ENCODE data around the gene EPAS1. TPM values are rescaled to one million over a fixed set of nuclear protein-coding genes. Genes with fewer than 3 reads are reported as not detected.

The EPAS1 gene
- total and polyA plus RNA-seq, 9 of the 15 experiments (the other 6 are each of a cell fraction or from before 2014, with no cell fraction given) = 0.25 to 11.2 (median 4.1) TPM

DNA sequence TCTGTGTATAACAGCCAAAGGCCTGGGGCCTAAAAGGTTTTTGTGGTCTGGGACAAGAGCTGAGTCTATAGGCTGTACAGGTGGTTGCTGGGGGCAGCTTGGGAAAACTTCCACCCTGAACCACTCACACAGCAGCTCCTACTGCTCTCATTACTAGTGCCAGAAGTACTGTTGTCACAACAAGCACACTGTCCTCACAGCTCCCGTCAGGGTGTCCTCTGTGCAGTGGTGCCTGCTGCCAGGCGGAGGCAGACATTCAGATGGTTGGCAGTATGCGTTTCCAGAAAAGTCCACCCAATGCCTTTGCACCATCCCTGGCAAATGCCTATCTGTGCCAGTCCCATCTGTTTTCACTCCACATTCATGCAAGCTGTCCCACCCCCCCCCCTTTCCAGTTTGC lies 58.5 kb downstream of the EPAS1 start:
- no peaks in the 10 kb centered on the region for H3K27me3 ChIP-seq (ENCODE audit: control insufficient read depth in 2 of 2, insufficient read depth in 2 of 2, low read length in 2 of 2)
- ChIA-PET POLR2A (interaction anchor here (0.5 to 2.4 kb wide), 4 partner anchors 13 to 254 kb away, joined by 3 to 9 read pairs (median 4); no protein-coding TSS in a partner anchor), CTCF (ENCODE audit: low intra/inter-chr PET ratio) (no interaction called here)
- in situ Hi-C loops (cut with MboI) = no loop called here
- H3K36me3 ChIP-seq (ENCODE audit: control insufficient read depth, insufficient read depth, low read length) = no peaks in the 10 kb centered on the region; the same call in 2 of the 3 replicates
- ATAC-seq = no peak
- H3K27ac ChIP-seq (ENCODE audit: extremely low read depth, low read depth, low read length) = no peak overlapping the region
- 85% methylated on average over 3 of the region's 3 CpGs for WGBS (ENCODE audit: insufficient coverage, low coverage, missing lambda C conversion rate)
- no TSS peak for BruUV-seq (replicated peaks)
- no peak for FAIRE-seq
- H3K9me1 ChIP-seq (ENCODE audit: control insufficient read depth, insufficient read depth, low read length) = no peaks in the 10 kb centered on the region
- H3K79me2 ChIP-seq (ENCODE audit: control insufficient read depth, insufficient read depth, low read length) = no peaks in the 10 kb centered on the region
- H3K4me1 ChIP-seq (replicated peaks in 1 of 2; ENCODE audit: control insufficient read depth in 2 of 2, insufficient read depth in 2 of 2, low read length in 2 of 2) = peaks cover 0 to 4% of the 10 kb centered on the region in 2 experiments; a peak in 1 of 5 replicates
- no peak overlapping the region for H3K9ac ChIP-seq (ENCODE audit: insufficient read depth in 1 of 2, low read depth in 2 of 2, low read length in 2 of 2)
- H3K4me3 ChIP-seq = no peak overlapping the region
- H2AFZ ChIP-seq (ENCODE audit: low read depth, low read length) = no peak overlapping the region
- no peaks in the 10 kb centered on the region for H3K9me3 ChIP-seq (replicated peaks; ENCODE audit: control insufficient read depth, insufficient read depth, low read depth, low read length)
- H4K20me1 ChIP-seq (replicated peaks; ENCODE audit: control insufficient read depth, insufficient read depth, low read length) = no peaks in the 10 kb centered on the region
- no peak for DNase-seq (ENCODE audit: extremely low read depth in 1 of 4, low spot score in 3 of 4)
- H3K4me2 ChIP-seq (ENCODE audit: insufficient read depth, low read length) = no peak overlapping the region
- intact Hi-C loops (cut with micrococcal nuclease) = no loop called here
- TF ChIP-seq CAMTA2 (CRISPR knock-in tag; conservative IDR thresholded peaks at IDR 0.05) (no peak), MAFF (IDR thresholded peaks at IDR 0.05; ENCODE audit: low read length) (no peak), ARHGAP35 (IDR thresholded peaks at IDR 0.05; ENCODE audit: partially characterized antibody) (no peak), TEAD1 (CRISPR knock-in tag; IDR thresholded peaks at IDR 0.05) (no peak), IRF2 (CRISPR knock-in tag; IDR thresholded peaks at IDR 0.05) (no peak)
- TF ChIP-seq, protein P1, sequence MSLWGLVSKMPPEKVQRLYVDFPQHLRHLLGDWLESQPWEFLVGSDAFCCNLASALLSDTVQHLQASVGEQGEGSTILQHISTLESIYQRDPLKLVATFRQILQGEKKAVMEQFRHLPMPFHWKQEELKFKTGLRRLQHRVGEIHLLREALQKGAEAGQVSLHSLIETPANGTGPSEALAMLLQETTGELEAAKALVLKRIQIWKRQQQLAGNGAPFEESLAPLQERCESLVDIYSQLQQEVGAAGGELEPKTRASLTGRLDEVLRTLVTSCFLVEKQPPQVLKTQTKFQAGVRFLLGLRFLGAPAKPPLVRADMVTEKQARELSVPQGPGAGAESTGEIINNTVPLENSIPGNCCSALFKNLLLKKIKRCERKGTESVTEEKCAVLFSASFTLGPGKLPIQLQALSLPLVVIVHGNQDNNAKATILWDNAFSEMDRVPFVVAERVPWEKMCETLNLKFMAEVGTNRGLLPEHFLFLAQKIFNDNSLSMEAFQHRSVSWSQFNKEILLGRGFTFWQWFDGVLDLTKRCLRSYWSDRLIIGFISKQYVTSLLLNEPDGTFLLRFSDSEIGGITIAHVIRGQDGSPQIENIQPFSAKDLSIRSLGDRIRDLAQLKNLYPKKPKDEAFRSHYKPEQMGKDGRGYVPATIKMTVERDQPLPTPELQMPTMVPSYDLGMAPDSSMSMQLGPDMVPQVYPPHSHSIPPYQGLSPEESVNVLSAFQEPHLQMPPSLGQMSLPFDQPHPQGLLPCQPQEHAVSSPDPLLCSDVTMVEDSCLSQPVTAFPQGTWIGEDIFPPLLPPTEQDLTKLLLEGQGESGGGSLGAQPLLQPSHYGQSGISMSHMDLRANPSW (CRISPR knock-in tag; IDR thresholded peaks at IDR 0.05) = no peak
- TF ChIP-seq, protein P2, sequence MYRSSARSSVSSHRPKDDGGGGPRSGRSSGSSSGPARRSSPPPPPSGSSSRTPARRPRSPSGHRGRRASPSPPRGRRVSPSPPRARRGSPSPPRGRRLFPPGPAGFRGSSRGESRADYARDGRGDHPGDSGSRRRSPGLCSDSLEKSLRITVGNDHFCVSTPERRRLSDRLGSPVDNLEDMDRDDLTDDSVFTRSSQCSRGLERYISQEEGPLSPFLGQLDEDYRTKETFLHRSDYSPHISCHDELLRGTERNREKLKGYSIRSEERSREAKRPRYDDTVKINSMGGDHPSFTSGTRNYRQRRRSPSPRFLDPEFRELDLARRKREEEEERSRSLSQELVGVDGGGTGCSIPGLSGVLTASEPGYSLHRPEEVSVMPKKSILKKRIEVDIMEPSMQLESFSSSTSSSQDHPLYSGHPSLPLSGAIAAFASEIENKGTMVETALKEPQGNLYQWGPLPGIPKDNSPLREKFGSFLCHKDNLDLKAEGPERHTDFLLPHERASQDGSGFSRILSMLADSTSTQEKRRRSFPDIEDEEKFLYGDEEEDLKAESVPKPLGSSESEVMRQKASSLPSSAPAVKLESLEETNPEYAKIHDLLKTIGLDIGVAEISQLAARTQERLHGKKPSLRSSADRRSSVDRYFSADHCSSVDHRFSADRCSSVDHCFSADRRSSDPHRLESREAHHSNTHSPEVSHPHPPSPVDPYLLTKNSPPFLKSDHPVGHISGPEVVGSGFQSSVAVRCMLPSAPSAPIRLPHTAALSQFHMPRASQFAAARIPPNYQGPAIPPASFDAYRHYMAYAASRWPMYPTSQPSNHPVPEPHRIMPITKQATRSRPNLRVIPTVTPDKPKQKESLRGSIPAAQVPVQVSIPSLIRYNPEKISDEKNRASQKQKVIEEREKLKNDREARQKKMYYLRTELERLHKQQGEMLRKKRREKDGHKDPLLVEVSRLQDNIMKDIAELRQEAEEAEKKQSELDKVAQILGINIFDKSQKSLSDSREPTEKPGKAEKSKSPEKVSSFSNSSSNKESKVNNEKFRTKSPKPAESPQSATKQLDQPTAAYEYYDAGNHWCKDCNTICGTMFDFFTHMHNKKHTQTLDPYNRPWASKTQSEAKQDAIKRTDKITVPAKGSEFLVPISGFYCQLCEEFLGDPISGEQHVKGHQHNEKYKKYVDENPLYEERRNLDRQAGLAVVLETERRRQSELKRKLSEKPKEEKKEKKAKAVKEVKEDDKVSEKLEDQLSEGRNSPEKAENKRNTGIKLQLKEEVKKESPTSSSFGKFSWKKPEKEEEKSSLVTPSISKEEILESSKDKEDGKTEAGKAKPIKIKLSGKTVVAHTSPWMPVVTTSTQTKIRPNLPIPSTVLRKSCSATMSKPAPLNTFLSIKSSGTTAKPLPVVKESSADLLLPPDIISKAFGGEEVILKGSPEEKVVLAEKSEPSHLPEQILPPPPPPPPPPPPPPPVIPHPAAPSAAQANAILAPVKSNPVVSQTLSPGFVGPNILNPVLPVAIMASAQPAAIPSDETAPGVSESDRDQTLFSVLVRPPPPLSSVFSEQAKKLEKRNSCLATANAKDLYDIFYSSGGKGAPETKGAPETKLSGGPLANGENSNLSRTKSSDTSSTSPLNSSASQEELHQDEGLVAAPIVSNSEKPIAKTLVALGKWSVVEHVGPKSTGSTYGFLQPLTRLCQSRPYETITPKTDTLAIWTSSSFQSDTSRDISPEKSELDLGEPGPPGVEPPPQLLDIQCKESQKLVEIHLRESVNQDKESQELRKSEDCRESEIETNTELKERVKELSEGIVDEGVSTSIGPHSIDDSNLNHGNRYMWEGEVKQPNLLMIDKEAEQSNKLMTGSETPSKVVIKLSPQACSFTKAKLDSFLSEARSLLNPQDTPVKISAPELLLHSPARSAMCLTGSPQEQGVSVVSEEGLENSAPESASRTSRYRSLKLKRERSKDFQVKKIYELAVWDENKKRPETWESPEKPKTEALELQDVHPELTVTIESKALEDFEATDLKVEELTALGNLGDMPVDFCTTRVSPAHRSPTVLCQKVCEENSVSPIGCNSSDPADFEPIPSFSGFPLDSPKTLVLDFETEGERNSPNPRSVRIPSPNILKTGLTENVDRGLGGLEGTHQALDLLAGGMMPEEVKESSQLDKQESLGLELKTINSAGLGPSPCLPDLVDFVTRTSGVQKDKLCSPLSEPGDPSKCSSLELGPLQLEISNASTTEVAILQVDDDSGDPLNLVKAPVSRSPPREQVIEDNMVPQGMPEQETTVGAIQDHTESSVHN (IDR thresholded peaks at IDR 0.05; ENCODE audit: borderline replicate concordance in 1 of 2, low read depth in 1 of 2) = no peak
- TF ChIP-seq, protein P3, sequence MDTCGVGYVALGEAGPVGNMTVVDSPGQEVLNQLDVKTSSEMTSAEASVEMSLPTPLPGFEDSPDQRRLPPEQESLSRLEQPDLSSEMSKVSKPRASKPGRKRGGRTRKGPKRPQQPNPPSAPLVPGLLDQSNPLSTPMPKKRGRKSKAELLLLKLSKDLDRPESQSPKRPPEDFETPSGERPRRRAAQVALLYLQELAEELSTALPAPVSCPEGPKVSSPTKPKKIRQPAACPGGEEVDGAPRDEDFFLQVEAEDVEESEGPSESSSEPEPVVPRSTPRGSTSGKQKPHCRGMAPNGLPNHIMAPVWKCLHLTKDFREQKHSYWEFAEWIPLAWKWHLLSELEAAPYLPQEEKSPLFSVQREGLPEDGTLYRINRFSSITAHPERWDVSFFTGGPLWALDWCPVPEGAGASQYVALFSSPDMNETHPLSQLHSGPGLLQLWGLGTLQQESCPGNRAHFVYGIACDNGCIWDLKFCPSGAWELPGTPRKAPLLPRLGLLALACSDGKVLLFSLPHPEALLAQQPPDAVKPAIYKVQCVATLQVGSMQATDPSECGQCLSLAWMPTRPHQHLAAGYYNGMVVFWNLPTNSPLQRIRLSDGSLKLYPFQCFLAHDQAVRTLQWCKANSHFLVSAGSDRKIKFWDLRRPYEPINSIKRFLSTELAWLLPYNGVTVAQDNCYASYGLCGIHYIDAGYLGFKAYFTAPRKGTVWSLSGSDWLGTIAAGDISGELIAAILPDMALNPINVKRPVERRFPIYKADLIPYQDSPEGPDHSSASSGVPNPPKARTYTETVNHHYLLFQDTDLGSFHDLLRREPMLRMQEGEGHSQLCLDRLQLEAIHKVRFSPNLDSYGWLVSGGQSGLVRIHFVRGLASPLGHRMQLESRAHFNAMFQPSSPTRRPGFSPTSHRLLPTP (IDR thresholded peaks at IDR 0.05; ENCODE audit: borderline replicate concordance, extremely low read depth, insufficient read length) = no peak
